NCI-H446 (cell line): ENCODE data around the gene SP100.

ENCODE experiments used
- DNase-seq, 2 experiments: peaks; one replicate each; lab custom pipeline; 2025; lab: John Stamatoyannopoulos, UW

The SP100 gene

GRCh38 chr2:230552181-230552580, 136.2 kb downstream of the SP100 start:
- no peak for DNase-seq

GRCh38 chr2:230557065-230557464, 141.1 kb downstream of the SP100 start:
- no peak for DNase-seq

- DNase-seq = no peak
Measured at GRCh38 chr2:230564805-230565779, 149.1 kb downstream of the SP100 start.

- DNase-seq = no peak
Measured at GRCh38 chr2:230569298-230569697, 153.3 kb downstream of the SP100 start.

- no peak for DNase-seq
Measured at GRCh38 chr2:230570987-230571386, 155.0 kb downstream of the SP100 start.

- no peak for DNase-seq
Measured at GRCh38 chr2:230575642-230576324, 159.8 kb downstream of the SP100 start.

GRCh38 chr2:230577114-230577513, 161.1 kb downstream of the SP100 start:
- no peak for DNase-seq

GRCh38 chr2:230578106-230578505, 162.1 kb downstream of the SP100 start:
- no peak for DNase-seq

GRCh38 chr2:230582851-230583283, 166.9 kb downstream of the SP100 start:
- DNase-seq = no peak

- no peak for DNase-seq
Measured at GRCh38 chr2:230583581-230583980, 167.6 kb downstream of the SP100 start.

GRCh38 chr2:230586328-230586982, 170.5 kb downstream of the SP100 start:
- DNase-seq = no peak

GRCh38 chr2:230589025-230589424, 173.0 kb downstream of the SP100 start:
- DNase-seq = no peak

GRCh38 chr2:230589497-230590015, 173.6 kb downstream of the SP100 start:
- no peak for DNase-seq

- DNase-seq = no peak
Measured at GRCh38 chr2:230590333-230590732, 174.3 kb downstream of the SP100 start.

- no peak for DNase-seq
Measured at GRCh38 chr2:230591850-230592249, 175.8 kb downstream of the SP100 start.

GRCh38 chr2:230592775-230593174, 176.8 kb downstream of the SP100 start:
- DNase-seq = no peak
